ENCODE measurements around the gene LSS. TPM values are rescaled to one million over a fixed set of nuclear protein-coding genes. Genes with fewer than 3 reads are reported as not detected.
"Not testable (repeated sequence)": the region's sequence is repeated elsewhere in the genome, so short reads cannot be mapped to it uniquely, and the experiment has no call there.

LSS gene
- total RNA-seq, 1 experiment from 2014 or later, result 130 TPM

GRCh38 chr21:46203203-46203600, 25.4 kb downstream of the LSS start:
- Histone ChIP-seq H3K27ac (ENCODE audit: low read depth, low read length, poor library complexity, severe bottlenecking) (peak overlapping the region; percentile 48), H3K4me3 (ENCODE audit: low read depth, low read length, poor library complexity, severe bottlenecking) (no peak overlapping the region), H3K9me3 (ENCODE audit: low read depth, low read length, poor library complexity, severe bottlenecking) (no peaks in the 10 kb centered on the region), H3K36me3 (ENCODE audit: insufficient read depth, low read length, poor library complexity, severe bottlenecking) (peaks cover 84% of the 10 kb centered on the region), H3K4me1 (ENCODE audit: insufficient read depth, low read length, poor library complexity, severe bottlenecking) (no peaks in the 10 kb centered on the region), H3K27me3 (replicated peaks; ENCODE audit: insufficient read depth, low read depth, low read length, poor library complexity) (no peaks in the 10 kb centered on the region)
- intact Hi-C loops (cut with micrococcal nuclease; ENCODE audit: unreplicated experiment), result no loop called here
- BruUV-seq (replicated peaks), result no TSS peak
- no peak for TF ChIP-seq EZH2 (IDR thresholded peaks at IDR 0.05; ENCODE audit: borderline replicate concordance, low read depth, low read length, poor library complexity, severe bottlenecking)
- TF ChIP-seq, protein P1, sequence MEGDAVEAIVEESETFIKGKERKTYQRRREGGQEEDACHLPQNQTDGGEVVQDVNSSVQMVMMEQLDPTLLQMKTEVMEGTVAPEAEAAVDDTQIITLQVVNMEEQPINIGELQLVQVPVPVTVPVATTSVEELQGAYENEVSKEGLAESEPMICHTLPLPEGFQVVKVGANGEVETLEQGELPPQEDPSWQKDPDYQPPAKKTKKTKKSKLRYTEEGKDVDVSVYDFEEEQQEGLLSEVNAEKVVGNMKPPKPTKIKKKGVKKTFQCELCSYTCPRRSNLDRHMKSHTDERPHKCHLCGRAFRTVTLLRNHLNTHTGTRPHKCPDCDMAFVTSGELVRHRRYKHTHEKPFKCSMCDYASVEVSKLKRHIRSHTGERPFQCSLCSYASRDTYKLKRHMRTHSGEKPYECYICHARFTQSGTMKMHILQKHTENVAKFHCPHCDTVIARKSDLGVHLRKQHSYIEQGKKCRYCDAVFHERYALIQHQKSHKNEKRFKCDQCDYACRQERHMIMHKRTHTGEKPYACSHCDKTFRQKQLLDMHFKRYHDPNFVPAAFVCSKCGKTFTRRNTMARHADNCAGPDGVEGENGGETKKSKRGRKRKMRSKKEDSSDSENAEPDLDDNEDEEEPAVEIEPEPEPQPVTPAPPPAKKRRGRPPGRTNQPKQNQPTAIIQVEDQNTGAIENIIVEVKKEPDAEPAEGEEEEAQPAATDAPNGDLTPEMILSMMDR (conservative IDR thresholded peaks at IDR 0.05; ENCODE audit: low read depth, low read length), result no peak
- CTCF ChIA-PET, result no interaction called here
- no peak for DNase-seq (ENCODE audit: low spot score)
- POLR2A ChIA-PET (ENCODE audit: low non-redundant PET), result no interaction called here

GRCh38 chr21:46202592-46203202, 25.9 kb downstream of the LSS start:
- POLR2A ChIA-PET (ENCODE audit: low non-redundant PET), result no interaction called here

DNA sequence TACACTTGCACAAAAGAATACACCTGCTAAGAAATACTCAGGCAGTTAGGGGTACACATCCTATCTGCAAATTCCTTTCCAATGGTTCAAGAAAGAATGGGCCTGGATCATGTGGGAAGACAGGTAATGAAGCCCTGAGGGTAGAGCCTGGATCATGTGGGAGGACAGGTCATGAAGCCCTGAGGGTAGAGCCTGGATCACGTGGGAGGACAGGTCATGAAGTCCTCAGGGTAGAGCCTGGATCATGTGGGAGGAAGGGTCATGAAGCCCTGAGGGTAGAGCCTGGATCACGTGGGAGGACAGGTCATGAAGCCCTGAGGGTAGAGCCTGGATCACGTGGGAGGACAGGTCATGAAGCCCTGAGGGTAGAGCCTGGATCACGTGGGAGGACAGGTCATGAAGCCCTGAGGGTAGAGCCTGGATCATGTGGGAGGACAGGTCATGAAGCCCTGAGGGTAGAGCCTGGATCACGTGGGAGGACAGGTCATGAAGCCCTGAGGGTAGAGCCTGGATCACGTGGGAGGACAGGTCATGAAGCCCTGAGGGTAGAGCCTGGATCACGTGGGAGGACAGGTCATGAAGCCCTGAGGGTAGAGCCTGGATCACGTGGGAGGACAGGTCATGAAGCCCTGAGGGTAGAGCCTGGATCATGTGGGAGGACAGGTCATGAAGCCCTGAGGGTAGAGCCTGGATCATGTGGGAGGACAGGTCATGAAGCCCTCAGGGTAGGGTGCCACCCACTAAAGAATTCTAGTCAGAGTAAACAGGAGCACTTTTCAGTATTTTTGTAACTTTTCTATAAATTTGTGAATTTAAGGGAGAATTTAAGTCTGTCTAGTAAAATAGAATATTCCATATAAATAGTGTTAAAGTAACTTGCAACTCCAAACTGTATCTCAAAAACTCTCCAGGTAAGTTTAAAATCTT, 27.4 kb downstream of the LSS start:
- CTCF ChIA-PET; BruUV-seq (replicated peaks); intact Hi-C loops (cut with micrococcal nuclease; ENCODE audit: unreplicated experiment): not testable (repeated sequence)

More at GRCh38 chr21:46202592-46203202, 25.9 kb downstream of the LSS start:
- intact Hi-C loops (cut with micrococcal nuclease; ENCODE audit: unreplicated experiment), result no loop called here
- H3K9me3 ChIP-seq (ENCODE audit: low read depth, low read length, poor library complexity, severe bottlenecking), result no peaks in the 10 kb centered on the region
- peaks cover 84% of the 10 kb centered on the region for H3K36me3 ChIP-seq (ENCODE audit: insufficient read depth, low read length, poor library complexity, severe bottlenecking)
- TF ChIP-seq EZH2 (IDR thresholded peaks at IDR 0.05; ENCODE audit: borderline replicate concordance, low read depth, low read length, poor library complexity, severe bottlenecking), result no peak
- TF ChIP-seq, protein P1 (conservative IDR thresholded peaks at IDR 0.05; ENCODE audit: low read depth, low read length), result no peak
- H3K4me3 ChIP-seq (ENCODE audit: low read depth, low read length, poor library complexity, severe bottlenecking), result no peak overlapping the region
- no peaks in the 10 kb centered on the region for H3K27me3 ChIP-seq (replicated peaks; ENCODE audit: insufficient read depth, low read depth, low read length, poor library complexity)
- CTCF ChIA-PET, result no interaction called here
- no TSS peak for BruUV-seq (replicated peaks)
- H3K27ac ChIP-seq (ENCODE audit: low read depth, low read length, poor library complexity, severe bottlenecking), result no peak overlapping the region
- DNase-seq (ENCODE audit: low spot score), result peak; percentile 68
- no peaks in the 10 kb centered on the region for H3K4me1 ChIP-seq (ENCODE audit: insufficient read depth, low read length, poor library complexity, severe bottlenecking)

More for the DNA sequence above, 27.4 kb downstream of the LSS start:
- DNase-seq (ENCODE audit: low spot score); H3K27me3 ChIP-seq (replicated peaks; ENCODE audit: insufficient read depth, low read depth, low read length, poor library complexity); H3K4me3 ChIP-seq (ENCODE audit: low read depth, low read length, poor library complexity, severe bottlenecking); H3K9me3 ChIP-seq (ENCODE audit: low read depth, low read length, poor library complexity, severe bottlenecking); POLR2A ChIA-PET (ENCODE audit: low non-redundant PET); H3K4me1 ChIP-seq (ENCODE audit: insufficient read depth, low read length, poor library complexity, severe bottlenecking); H3K27ac ChIP-seq (ENCODE audit: low read depth, low read length, poor library complexity, severe bottlenecking): not testable (repeated sequence)
- H3K36me3 ChIP-seq (ENCODE audit: insufficient read depth, low read length, poor library complexity, severe bottlenecking), result peaks cover 78% of the 10 kb centered on the region
